ENCODE measurements around the gene NMB.

NMB gene

DNA sequence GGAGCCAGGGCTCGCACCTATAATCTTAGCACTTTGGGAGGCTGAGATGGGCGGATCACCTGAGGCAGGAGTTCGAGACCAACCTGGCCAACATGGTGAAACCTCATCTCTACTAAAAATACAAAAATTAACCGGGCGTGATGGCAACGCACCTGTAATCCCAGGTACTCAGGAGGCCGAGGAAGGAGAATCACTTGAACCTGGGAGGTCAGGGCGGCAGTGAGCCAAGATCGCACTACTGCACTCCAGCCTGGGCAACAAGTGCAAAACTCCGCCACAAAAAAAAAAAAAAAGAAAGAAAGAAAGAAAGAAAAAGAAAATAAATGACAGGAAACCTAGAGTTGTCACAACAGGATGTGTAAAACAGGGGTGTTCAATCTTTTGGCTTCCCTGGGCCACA, 3.0 kb upstream of the NMB start:
- peaks cover 15% of the 10 kb centered on the region for H3K4me1 ChIP-seq (ENCODE audit: low read length)
- H3K9ac ChIP-seq (ENCODE audit: low read length): no peak overlapping the region

DNA sequence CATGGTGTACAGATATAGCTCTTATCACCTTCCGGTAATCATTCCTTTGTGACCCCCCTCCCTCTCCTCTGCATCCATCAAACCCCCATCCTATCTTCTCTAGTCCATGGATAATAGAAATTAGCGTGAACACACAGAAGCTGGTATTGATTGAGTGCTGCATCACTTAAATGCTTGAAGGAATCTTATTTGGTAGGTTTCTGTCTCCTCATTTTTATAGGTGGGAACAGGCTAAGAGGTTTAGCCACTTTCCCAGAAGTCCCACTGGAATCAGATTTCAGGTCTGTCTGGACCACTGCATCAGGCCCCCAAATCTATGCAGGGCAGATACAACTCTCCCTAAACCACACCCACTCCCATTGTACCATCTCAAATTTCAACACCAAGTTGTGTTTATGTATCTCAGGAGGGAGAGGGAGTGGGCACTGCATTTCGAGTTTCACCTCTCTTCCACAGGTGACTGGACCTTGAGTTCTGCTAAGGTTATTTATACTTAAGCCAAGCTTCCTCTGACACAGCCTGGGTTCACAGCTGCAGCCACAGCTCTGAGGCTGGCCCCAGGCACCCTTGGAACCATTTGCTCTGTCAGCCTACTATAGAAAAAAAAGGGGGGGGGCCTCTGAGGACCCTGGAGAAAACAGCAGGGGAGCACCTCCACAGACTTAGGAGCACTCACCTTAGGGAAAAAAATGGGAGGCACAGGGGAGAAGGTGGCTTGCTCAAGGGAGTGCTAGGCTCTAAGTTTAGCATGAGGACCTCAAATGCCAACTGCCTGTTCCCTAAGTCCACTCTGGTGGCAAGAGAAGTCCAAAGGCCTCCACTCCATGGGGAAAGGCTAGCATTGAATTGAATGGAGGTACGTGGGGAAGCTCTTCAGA, 2.1 kb upstream of the NMB start:
- no peak overlapping the region for H2AFZ ChIP-seq (ENCODE audit: low read depth, low read length)
- TF ChIP-seq EZH2phosphoT487 (IDR thresholded peaks at IDR 0.05; ENCODE audit: low read depth): no peak
- TF ChIP-seq, protein P1, sequence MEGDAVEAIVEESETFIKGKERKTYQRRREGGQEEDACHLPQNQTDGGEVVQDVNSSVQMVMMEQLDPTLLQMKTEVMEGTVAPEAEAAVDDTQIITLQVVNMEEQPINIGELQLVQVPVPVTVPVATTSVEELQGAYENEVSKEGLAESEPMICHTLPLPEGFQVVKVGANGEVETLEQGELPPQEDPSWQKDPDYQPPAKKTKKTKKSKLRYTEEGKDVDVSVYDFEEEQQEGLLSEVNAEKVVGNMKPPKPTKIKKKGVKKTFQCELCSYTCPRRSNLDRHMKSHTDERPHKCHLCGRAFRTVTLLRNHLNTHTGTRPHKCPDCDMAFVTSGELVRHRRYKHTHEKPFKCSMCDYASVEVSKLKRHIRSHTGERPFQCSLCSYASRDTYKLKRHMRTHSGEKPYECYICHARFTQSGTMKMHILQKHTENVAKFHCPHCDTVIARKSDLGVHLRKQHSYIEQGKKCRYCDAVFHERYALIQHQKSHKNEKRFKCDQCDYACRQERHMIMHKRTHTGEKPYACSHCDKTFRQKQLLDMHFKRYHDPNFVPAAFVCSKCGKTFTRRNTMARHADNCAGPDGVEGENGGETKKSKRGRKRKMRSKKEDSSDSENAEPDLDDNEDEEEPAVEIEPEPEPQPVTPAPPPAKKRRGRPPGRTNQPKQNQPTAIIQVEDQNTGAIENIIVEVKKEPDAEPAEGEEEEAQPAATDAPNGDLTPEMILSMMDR (IDR thresholded peaks at IDR 0.05; ENCODE audit: low read depth, low read length): no peak
- H3K4me3 ChIP-seq (ENCODE audit: low read length): no peak overlapping the region
- no peaks in the 10 kb centered on the region for H3K9me3 ChIP-seq (ENCODE audit: insufficient read depth, low read length)
- no peak overlapping the region for H3K27ac ChIP-seq (ENCODE audit: low read length)
- H3K27me3 ChIP-seq (ENCODE audit: low read depth, low read length): no peaks in the 10 kb centered on the region
- peaks cover 16% of the 10 kb centered on the region for H3K4me1 ChIP-seq (ENCODE audit: low read length)
- no peaks in the 10 kb centered on the region for H4K20me1 ChIP-seq (ENCODE audit: insufficient read depth, low read length)
- H3K4me2 ChIP-seq (ENCODE audit: low read length): no peak overlapping the region
- no peaks in the 10 kb centered on the region for H3K79me2 ChIP-seq (ENCODE audit: low read length)
- H3K36me3 ChIP-seq (replicated peaks; ENCODE audit: low read depth, low read length): peaks cover 3% of the 10 kb centered on the region
- H3K9ac ChIP-seq (ENCODE audit: low read length): no peak overlapping the region

More for the DNA sequence above, 3.0 kb upstream of the NMB start:
- H3K4me2 ChIP-seq (ENCODE audit: low read length): no peak overlapping the region
- H3K4me3 ChIP-seq (ENCODE audit: low read length): no peak overlapping the region
- no peaks in the 10 kb centered on the region for H3K9me3 ChIP-seq (ENCODE audit: insufficient read depth, low read length)
- H3K36me3 ChIP-seq (replicated peaks; ENCODE audit: low read depth, low read length): peaks cover 10% of the 10 kb centered on the region
- no peak overlapping the region for H3K27ac ChIP-seq (ENCODE audit: low read length)
- peaks cover 2% of the 10 kb centered on the region; the same call in 1 of the 2 replicates for H4K20me1 ChIP-seq (ENCODE audit: insufficient read depth, low read length)
- H3K27me3 ChIP-seq (ENCODE audit: low read depth, low read length): no peaks in the 10 kb centered on the region
- no peak overlapping the region for H2AFZ ChIP-seq (ENCODE audit: low read depth, low read length)
- TF ChIP-seq, protein P1 (IDR thresholded peaks at IDR 0.05; ENCODE audit: low read depth, low read length): no peak
- TF ChIP-seq EZH2phosphoT487 (IDR thresholded peaks at IDR 0.05; ENCODE audit: low read depth): no peak
- no peaks in the 10 kb centered on the region for H3K79me2 ChIP-seq (ENCODE audit: low read length)

DNA sequence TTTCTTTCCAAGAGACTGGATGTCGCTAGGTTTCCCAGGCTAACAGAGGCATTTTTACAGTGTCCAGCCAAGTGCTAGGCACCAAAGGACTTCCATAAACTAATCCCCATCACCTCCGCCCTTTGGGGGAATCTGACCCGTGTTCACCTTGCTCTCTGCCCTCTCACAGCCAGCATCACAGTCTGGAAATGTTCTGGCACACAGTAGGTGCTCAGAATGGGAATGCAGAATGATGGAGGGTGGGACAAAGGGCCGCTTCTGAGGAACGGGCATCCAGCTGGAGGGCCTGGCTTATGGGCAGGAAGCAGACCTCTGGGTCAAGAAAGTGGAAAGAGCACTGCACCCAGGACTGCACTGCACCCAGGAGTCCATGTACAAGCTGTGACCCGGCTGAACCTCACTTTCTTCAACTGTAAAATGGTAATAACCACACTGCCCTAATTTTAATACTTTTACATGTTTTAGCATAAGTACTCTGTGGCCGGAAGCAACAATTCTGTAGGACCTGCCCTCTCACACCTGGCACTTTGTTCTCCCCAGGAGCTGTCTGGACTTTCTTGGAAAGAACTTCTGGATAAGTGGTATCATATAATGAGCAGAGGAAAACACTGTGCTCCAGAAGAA, 901 bp upstream of the NMB start:
- no peaks in the 10 kb centered on the region for H3K36me3 ChIP-seq (replicated peaks; ENCODE audit: low read depth, low read length)
- H3K9ac ChIP-seq (ENCODE audit: low read length): peak overlapping the region; percentile 75
- H3K79me2 ChIP-seq (ENCODE audit: low read length): peaks cover 2% of the 10 kb centered on the region
- H3K4me3 ChIP-seq (ENCODE audit: low read length): peak overlapping the region; percentile 83
- H3K9me3 ChIP-seq (ENCODE audit: insufficient read depth, low read length): no peaks in the 10 kb centered on the region
- TF ChIP-seq, protein P1 (IDR thresholded peaks at IDR 0.05; ENCODE audit: low read depth, low read length): no peak
- no peak for TF ChIP-seq EZH2phosphoT487 (IDR thresholded peaks at IDR 0.05; ENCODE audit: low read depth)
- peaks cover 20% of the 10 kb centered on the region for H3K4me1 ChIP-seq (ENCODE audit: low read length)
- H3K4me2 ChIP-seq (ENCODE audit: low read length): peak overlapping the region; percentile 90
- H3K27me3 ChIP-seq (ENCODE audit: low read depth, low read length): no peaks in the 10 kb centered on the region
- peak overlapping the region; percentile 87 for H2AFZ ChIP-seq (ENCODE audit: low read depth, low read length)
- peak overlapping the region; percentile 45 for H3K27ac ChIP-seq (ENCODE audit: low read length)
- no peaks in the 10 kb centered on the region for H4K20me1 ChIP-seq (ENCODE audit: insufficient read depth, low read length)

DNA sequence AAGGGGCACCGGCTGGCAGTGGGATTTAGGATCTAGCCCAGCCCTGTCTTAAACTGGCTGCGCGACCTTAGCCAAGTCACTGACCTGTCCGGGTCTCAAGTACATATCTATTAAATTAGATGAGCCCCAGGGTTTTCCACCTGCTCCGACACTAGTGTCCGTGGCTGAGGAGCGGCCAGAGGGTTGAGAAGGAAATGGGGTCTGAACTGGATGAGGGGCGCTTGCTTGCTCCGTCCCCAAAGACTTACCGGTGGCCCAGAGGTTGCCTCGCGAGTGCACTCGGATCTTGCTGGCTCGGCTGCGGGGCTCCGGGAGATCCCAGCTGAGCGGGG, 285 bp downstream of the NMB start:
- H4K20me1 ChIP-seq (ENCODE audit: insufficient read depth, low read length): no peaks in the 10 kb centered on the region
- peaks cover 27% of the 10 kb centered on the region for H3K4me1 ChIP-seq (ENCODE audit: low read length)
- no peaks in the 10 kb centered on the region for H3K36me3 ChIP-seq (replicated peaks; ENCODE audit: low read depth, low read length)
- H3K27ac ChIP-seq (ENCODE audit: low read length): 0 out of 2 replicates have a peak overlapping the region, but pooled peaks have one; percentile 7
- peak overlapping the region; percentile 75 for H3K9ac ChIP-seq (ENCODE audit: low read length)
- peaks cover 14% of the 10 kb centered on the region for H3K79me2 ChIP-seq (ENCODE audit: low read length)
- TF ChIP-seq, protein P1 (IDR thresholded peaks at IDR 0.05; ENCODE audit: low read depth, low read length): no peak
- H3K9me3 ChIP-seq (ENCODE audit: insufficient read depth, low read length): no peaks in the 10 kb centered on the region
- peak overlapping the region; percentile 90 for H3K4me2 ChIP-seq (ENCODE audit: low read length)
- H3K27me3 ChIP-seq (ENCODE audit: low read depth, low read length): no peaks in the 10 kb centered on the region
- peak overlapping the region; percentile 83 for H3K4me3 ChIP-seq (ENCODE audit: low read length)
- peak overlapping the region; percentile 80 for H2AFZ ChIP-seq (ENCODE audit: low read depth, low read length)

Measured in OCI-LY3 (cell line).